Mucosa of gallbladder (tissue), 1 donor: ENCODE measurements around the gene CFAP97D2. TPM values are rescaled to one million over a fixed set of nuclear protein-coding genes. Genes with fewer than 3 reads are reported as not detected.
"Not testable (repeated sequence)": the region's sequence is repeated elsewhere in the genome, so short reads cannot be mapped to it uniquely, and the experiment has no call there.

Source experiments
- DNase-seq: peaks from one replicate; pipeline ENCODE4 v3.0.0-alpha.2; 2020; ENCODE audit warnings: low spot score
- total RNA-seq: library from RNA; stranded (reverse); gene quantifications from one replicate; pipeline ENCODE4 v1.2.1, GENCODE V29; 2021
- donor health status: DM: no; HTN: no; CAD: no.

The CFAP97D2 gene
- total RNA-seq, 1 donor from 2014 or later = not detected

- no peak for DNase-seq
Observed at GRCh38 chr13:114235697-114236096, 56.6 kb downstream of the CFAP97D2 start.

- no peak for DNase-seq
Observed at GRCh38 chr13:114236227-114236626, 57.2 kb downstream of the CFAP97D2 start.

GRCh38 chr13:114237415-114238112 is 58.5 kb downstream of the CFAP97D2 start:
- DNase-seq = no peak

- DNase-seq = no peak
Observed at GRCh38 chr13:114241918-114242317, 62.9 kb downstream of the CFAP97D2 start.

GRCh38 chr13:114243971-114244370 is 64.9 kb downstream of the CFAP97D2 start:
- DNase-seq = no peak

- no peak for DNase-seq
Observed at GRCh38 chr13:114244637-114245036, 65.6 kb downstream of the CFAP97D2 start.

GRCh38 chr13:114248011-114248410 is 69.0 kb downstream of the CFAP97D2 start:
- no peak for DNase-seq

- DNase-seq = no peak
Observed at GRCh38 chr13:114249077-114249476, 70.0 kb downstream of the CFAP97D2 start.

- DNase-seq = not testable (repeated sequence)
Observed at GRCh38 chr13:114251639-114252440, 72.8 kb downstream of the CFAP97D2 start.

GRCh38 chr13:114256547-114256946 is 77.5 kb downstream of the CFAP97D2 start:
- DNase-seq = no peak

- no peak for DNase-seq
Observed at GRCh38 chr13:114257014-114257413, 78.0 kb downstream of the CFAP97D2 start.

GRCh38 chr13:114258589-114258988 is 79.5 kb downstream of the CFAP97D2 start:
- DNase-seq = no peak

- DNase-seq = no peak
Observed at GRCh38 chr13:114259374-114259773, 80.3 kb downstream of the CFAP97D2 start.

GRCh38 chr13:114259974-114260373 is 80.9 kb downstream of the CFAP97D2 start:
- no peak for DNase-seq

GRCh38 chr13:114260814-114261213 is 81.8 kb downstream of the CFAP97D2 start:
- DNase-seq = no peak

GRCh38 chr13:114261328-114261965 is 82.4 kb downstream of the CFAP97D2 start:
- no peak for DNase-seq

- no peak for DNase-seq
Observed at GRCh38 chr13:114263578-114263977, 84.5 kb downstream of the CFAP97D2 start.

GRCh38 chr13:114264313-114264712 is 85.3 kb downstream of the CFAP97D2 start:
- DNase-seq = not testable (repeated sequence)

- DNase-seq = no peak
Observed at GRCh38 chr13:114264886-114265611, 86.0 kb downstream of the CFAP97D2 start.

GRCh38 chr13:114266241-114266640 is 87.2 kb downstream of the CFAP97D2 start:
- DNase-seq = no peak

- DNase-seq = no peak
Observed at GRCh38 chr13:114268344-114269280, 89.6 kb downstream of the CFAP97D2 start.
